ENCODE measurements around the gene SLC5A12.

SLC5A12 gene

GRCh38 chr11:26719998-26720397, 1.9 kb downstream of the SLC5A12 start:
- no peak for TF ChIP-seq ZFX (IDR thresholded peaks at IDR 0.05)
- TF ChIP-seq CTCF (conservative IDR thresholded peaks at IDR 0.05): no peak

DNA sequence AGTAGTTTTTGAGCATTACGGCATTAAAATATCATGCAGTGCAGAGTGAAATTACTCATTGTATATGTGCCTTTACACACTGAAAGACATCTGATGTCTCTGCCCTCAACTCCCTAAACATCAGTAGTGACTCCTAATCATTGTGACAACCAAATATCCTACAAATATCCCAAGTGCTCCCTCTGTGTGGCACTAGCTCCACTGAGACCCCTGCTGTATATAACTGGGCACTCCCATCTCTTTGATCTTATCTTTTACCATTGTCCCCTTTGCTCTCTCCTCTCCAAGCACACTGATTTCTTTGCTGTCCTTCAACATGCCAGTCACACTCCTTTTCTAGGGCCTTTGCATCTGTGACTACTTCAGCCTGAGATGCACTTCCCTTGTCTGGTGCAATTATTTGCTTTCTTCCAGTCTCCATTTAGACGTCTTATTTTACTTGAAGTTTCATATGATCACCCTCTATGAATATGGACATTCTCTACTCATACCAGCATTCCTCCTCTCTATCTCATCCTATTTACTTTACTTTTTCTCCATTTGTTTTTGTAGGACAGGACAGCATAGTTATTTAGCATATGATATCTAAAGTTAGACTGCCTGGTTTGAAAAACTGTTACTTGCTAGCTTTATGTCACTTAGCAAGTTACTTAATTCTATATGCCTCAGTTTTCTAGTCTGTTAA, 2.4 kb downstream of the SLC5A12 start:
- TF ChIP-seq ZFX (IDR thresholded peaks at IDR 0.05) (no peak), CTCF (conservative IDR thresholded peaks at IDR 0.05) (no peak)
- no peak overlapping the region for H3K27ac ChIP-seq

More at GRCh38 chr11:26719998-26720397, 1.9 kb downstream of the SLC5A12 start:
- no peak overlapping the region for H3K27ac ChIP-seq

- no peak overlapping the region for H3K27ac ChIP-seq
- TF ChIP-seq CTCF (conservative IDR thresholded peaks at IDR 0.05): no peak
These were observed 4.1 kb downstream of the SLC5A12 start for GRCh38 chr11:26717771-26718170.

GRCh38 chr11:26715133-26715532, 6.7 kb downstream of the SLC5A12 start:
- no peak overlapping the region for H3K27ac ChIP-seq
- TF ChIP-seq ZFX (IDR thresholded peaks at IDR 0.05) (no peak), CTCF (conservative IDR thresholded peaks at IDR 0.05) (no peak)

GRCh38 chr11:26712497-26712896, 9.4 kb downstream of the SLC5A12 start:
- TF ChIP-seq CTCF (conservative IDR thresholded peaks at IDR 0.05): no peak
- no peak for TF ChIP-seq ZFX (IDR thresholded peaks at IDR 0.05)
- H3K27ac ChIP-seq: no peak overlapping the region

DNA sequence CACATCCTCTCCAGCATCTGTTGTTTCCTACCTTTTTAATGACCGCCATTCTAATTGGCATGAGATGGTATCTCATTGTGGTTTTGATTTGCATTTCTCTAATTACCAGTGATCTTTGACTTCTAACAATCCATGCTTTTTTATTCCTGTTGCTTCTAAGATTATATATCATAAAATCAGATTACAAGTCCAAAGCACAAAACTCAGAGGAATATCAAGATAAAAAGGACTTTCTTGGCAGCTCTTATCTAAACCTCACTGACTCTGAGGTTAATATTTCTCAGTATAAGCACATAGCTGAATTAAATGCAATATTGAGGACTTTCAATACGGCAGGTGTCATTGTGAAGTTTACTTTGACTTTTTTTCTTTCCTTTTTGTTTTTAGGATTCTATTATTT, 11.4 kb downstream of the SLC5A12 start:
- no peak overlapping the region for H3K27ac ChIP-seq
- TF ChIP-seq ZFX (IDR thresholded peaks at IDR 0.05) (no peak), CTCF (conservative IDR thresholded peaks at IDR 0.05) (no peak)

DNA sequence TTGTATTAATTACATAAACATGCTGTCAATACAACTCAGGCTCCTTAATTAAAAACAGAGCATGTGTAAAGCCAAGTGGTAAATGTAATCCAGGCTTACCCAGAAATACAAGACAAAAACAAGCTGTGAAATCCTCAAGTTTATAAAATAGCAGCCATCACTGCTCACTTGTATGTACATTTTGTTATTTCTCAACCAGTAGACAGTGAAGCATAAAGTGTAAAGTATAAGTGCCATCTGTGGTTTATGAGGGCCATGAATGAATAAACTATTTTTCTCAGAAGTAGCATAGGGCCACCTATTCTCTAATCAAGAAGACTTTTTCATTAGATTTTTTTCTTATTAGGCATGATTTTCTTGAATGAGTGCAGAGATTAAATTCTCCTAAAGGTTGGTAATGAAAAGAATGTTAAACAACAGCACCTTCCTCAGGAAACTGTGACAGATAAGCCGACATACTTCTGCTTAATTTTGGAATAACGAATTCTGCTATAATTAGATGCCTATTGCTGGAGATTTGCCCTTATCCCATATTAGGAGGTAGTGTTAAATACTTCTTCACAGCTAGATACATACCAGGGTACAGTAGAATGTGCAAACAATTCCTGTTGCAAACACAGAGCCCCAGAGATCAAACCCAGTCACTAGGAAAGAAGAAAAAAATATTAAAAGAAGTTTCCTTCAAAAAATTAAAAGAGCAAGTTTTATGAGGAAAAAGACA, 13.0 kb downstream of the SLC5A12 start:
- TF ChIP-seq ZFX (IDR thresholded peaks at IDR 0.05) (no peak), CTCF (conservative IDR thresholded peaks at IDR 0.05) (no peak)
- H3K27ac ChIP-seq: no peak overlapping the region

Measured in C4-2B (cell line).